Ovary (tissue), 9 donors: ENCODE results near the gene PCNT. TPM values are rescaled to one million over a fixed set of nuclear protein-coding genes. Genes with fewer than 3 reads are reported as not detected.

ENCODE experiments used
- DNase-seq, 5 donors: peaks; one replicate each; pipeline ENCODE4 v3.0.0-alpha.2; 2019 to 2020
- H3K27ac ChIP-seq, 2 donors: fragments of 200-600 bp; one replicate each; pipeline versions ENCODE4 v1.5.1 to v1.8.0; 2019 to 2022
- H3K27me3 ChIP-seq: fragments of 200-600 bp; one replicate; pipeline ENCODE4 v1.8.0; 2022
- H3K36me3 ChIP-seq: fragments of 200-600 bp; sonication (generic); one replicate; pipeline ENCODE4 v1.5.1; 2019
- H3K4me1 ChIP-seq: one replicate; pipeline ENCODE4 v1.8.1; 2013; ENCODE audit warnings: mild to moderate bottlenecking, moderate library complexity; ENCODE audit not compliant: insufficient read depth
- H3K4me3 ChIP-seq: fragments of 200-600 bp; sonication (generic); one replicate; pipeline ENCODE4 v1.5.1; 2017
- H3K9me3 ChIP-seq, 2 donors: fragments of 200-600 bp in 1 of 2; sonication (generic) in 1 of 2; one replicate each; pipeline versions ENCODE4 v1.5.1 to v1.8.1; 2013 to 2019; ENCODE audit warnings: mild to moderate bottlenecking in 1 of 2, moderate library complexity in 1 of 2
- EP300 ChIP-seq: sonication (generic); formaldehyde crosslinking; IDR thresholded peaks from one replicate; pipeline ENCODE4 v1.6.1; 2017; ENCODE audit warnings: antibody characterized with exemption
- POLR2A ChIP-seq: fragments of 450-650 bp; IDR thresholded peaks from one replicate; pipeline ENCODE4 v1.6.1; 2017; ENCODE audit warnings: antibody characterized with exemption, mild to moderate bottlenecking, moderate library complexity
- WGBS, 3 donors: extraction: QIAGEN DNeasy Blood & Tissue Kit in 1 of 3; methylation state at CpG; one replicate each; pipeline versions ENCODE4 v1.1.5 to v1.1.7; 2013 to 2017; 5-methylcytosine and 5-hydroxymethylcytosine counted together
- intact Hi-C, 4 donors: fragments of 100-400 bp; cut with DNase I; formaldehyde crosslinking; loops; one replicate each; pipeline versions ENCODE4 v1.11.0 to v1.15.1; 2022 to 2023
- polyA plus RNA-seq, 2 donors: library from polyadenylated mRNA; stranded (reverse); fragments of 200-250 nt in 1 of 2; fragments of 350-450 nt in 1 of 2; fragmentation: Illumina TruSeq in 1 of 2; extraction: RNeasy Lipid Tissue Mini Kit (QIAGEN cat#74804) in 1 of 2; gene quantifications; one replicate each; pipeline ENCODE4 v1.2.3, GENCODE V29; 2013 to 2014
- total RNA-seq, 7 donors: library from RNA; depleted of rRNA in 2 of 7; stranded (reverse); fragments of >200 nt in 2 of 7; fragmentation: NEBNext Ultra II Directional in 3 of 7; extraction: Animal tissue kit (Norgen Biotek cat#: 25700) in 3 of 7; gene quantifications; one replicate each; pipeline versions ENCODE4 v1.1.0 to v1.2.4, GENCODE V29; 2016 to 2023
- TF ChIP-seq, protein P1 (sequence below), 3 donors: fragments of 450-650 bp in 2 of 3; fragments of 200-600 bp in 1 of 3; IDR thresholded peaks; one replicate each; pipeline versions ENCODE4 v1.5.1 to v1.8.0; 2016 to 2022; ENCODE audit warnings: antibody characterized with exemption in 3 of 3, mild to moderate bottlenecking in 1 of 3
- donor health status: DM: no; HTN: no; CAD: no; lungs with moderate emphysema.
- donor health status: DM: no; HTN: no; CAD: no.
- donor health status: Bipolar disorder and iron deficiency.
- donor health status: DM: yes; HTN: yes; CAD: no.
- donor health status: DM: no; HTN: no; CAD: no.
- donor health status: DM: yes; HTN: yes; CAD: no.

Gene PCNT
- total and polyA plus RNA-seq, 9 donors = 11.1 to 28.2 (median 18.6) TPM

- no peak for DNase-seq
- Histone ChIP-seq H3K36me3 (no peaks in the 10 kb centered on the region), H3K9me3 (no peaks in the 10 kb centered on the region), H3K27ac (no peak overlapping the region), H3K4me3 (no peak overlapping the region), H3K27me3 (no peaks in the 10 kb centered on the region), H3K4me1 (no peaks in the 10 kb centered on the region)
- intact Hi-C loops = loop anchor here in 1 of 4 donors (10.0 kb wide), 1 partner anchor 57 kb away; no protein-coding TSS in a partner anchor
- TF ChIP-seq, protein P1, sequence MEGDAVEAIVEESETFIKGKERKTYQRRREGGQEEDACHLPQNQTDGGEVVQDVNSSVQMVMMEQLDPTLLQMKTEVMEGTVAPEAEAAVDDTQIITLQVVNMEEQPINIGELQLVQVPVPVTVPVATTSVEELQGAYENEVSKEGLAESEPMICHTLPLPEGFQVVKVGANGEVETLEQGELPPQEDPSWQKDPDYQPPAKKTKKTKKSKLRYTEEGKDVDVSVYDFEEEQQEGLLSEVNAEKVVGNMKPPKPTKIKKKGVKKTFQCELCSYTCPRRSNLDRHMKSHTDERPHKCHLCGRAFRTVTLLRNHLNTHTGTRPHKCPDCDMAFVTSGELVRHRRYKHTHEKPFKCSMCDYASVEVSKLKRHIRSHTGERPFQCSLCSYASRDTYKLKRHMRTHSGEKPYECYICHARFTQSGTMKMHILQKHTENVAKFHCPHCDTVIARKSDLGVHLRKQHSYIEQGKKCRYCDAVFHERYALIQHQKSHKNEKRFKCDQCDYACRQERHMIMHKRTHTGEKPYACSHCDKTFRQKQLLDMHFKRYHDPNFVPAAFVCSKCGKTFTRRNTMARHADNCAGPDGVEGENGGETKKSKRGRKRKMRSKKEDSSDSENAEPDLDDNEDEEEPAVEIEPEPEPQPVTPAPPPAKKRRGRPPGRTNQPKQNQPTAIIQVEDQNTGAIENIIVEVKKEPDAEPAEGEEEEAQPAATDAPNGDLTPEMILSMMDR (IDR thresholded peaks at IDR 0.05) = no peak
- TF ChIP-seq EP300 = no peak
- no peak for TF ChIP-seq POLR2A
- 89 to 93% (median 91%) methylated on average over 31 of the region's 31 CpGs for WGBS, 3 donors
Measured at GRCh38 chr21:46411691-46412090, 87.7 kb downstream of the PCNT start.

DNA sequence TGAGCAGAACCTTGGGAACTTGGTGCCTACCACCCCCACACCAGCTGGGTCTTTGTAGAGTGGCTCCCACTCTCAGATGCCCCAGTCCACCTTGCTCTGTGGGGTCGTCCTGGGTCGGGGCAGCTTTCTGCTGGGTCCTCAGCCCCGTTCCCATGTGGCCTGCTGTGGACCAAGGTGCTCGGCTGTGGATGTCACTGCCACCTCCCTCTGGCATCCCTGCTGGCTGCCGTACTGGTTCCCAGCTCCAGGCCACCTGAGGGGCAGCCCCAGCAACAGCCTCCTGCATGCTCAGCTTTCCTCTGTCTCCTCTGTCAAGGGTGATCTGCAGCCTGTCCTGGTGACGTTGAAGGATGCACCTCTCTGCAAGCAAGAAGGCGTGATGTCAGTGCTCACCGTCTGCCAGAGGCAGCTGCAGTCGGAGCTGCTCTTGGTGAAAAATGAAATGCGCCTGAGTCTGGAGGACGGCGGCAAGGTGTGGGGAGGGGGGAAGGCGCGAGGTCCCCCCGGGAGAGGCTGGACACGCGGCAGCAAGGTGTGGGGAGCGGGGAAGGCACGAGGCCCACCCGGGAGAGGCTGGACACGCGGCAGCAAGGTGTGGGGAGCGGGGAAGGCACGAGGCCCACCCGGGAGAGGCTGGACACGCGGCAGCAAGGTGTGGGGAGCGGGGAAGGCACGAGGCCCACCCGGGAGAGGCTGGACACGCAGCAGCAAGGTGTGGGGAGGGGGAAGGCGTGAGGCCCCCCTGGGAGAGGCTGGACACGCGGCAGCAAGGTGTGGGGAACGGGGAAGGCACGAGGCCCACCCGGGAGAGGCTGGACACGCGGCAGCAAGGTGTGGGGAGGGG lies 88.8 kb downstream of the PCNT start:
- intact Hi-C loops = loop anchor here in 1 of 4 donors (10.0 kb wide), 1 partner anchor 58 kb away; no protein-coding TSS in a partner anchor
- Histone ChIP-seq H3K4me3 (no peak overlapping the region), H3K36me3 (no peaks in the 10 kb centered on the region), H3K27me3 (no peaks in the 10 kb centered on the region), H3K4me1 (no peaks in the 10 kb centered on the region), H3K27ac (no peak overlapping the region), H3K9me3 (no peaks in the 10 kb centered on the region)
- WGBS, 3 donors = 79 to 83% (median 82%) methylated on average over 35 to 39 of the region's 39 CpGs
- no peak for DNase-seq
- TF ChIP-seq, protein P1 (IDR thresholded peaks at IDR 0.05) = no peak
- TF ChIP-seq POLR2A (no peak), EP300 (no peak)

DNA sequence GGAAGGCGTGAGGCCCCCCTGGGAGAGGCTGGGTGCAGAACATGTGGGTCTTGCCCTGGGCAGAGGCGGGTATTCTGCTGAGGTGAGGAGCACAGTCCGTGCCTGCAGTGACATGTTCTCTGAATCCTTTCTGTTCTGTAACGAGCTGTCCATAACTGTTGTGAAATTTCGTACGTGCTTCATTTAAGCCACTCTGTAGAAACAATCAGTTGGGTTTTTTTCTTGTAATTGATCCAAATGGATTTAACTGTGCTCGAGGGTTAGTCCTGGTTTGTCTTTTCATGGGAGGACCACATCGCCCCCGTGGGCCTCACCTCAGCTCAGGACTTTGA lies 89.4 kb downstream of the PCNT start:
- no peak for TF ChIP-seq EP300
- Histone ChIP-seq H3K27ac (no peak overlapping the region), H3K4me1 (no peaks in the 10 kb centered on the region), H3K4me3 (no peak overlapping the region), H3K9me3 (no peaks in the 10 kb centered on the region), H3K27me3 (no peaks in the 10 kb centered on the region), H3K36me3 (no peaks in the 10 kb centered on the region)
- WGBS, 3 donors = 84 to 90% (median 89%) methylated on average over 9 of the region's 9 CpGs
- intact Hi-C loops = loop anchor here in 1 of 4 donors (10.0 kb wide), 1 partner anchor 59 kb away; no protein-coding TSS in a partner anchor
- DNase-seq = no peak

- Histone ChIP-seq H3K4me3 (no peak overlapping the region), H3K27ac (no peak overlapping the region), H3K36me3 (no peaks in the 10 kb centered on the region), H3K27me3 (no peaks in the 10 kb centered on the region), H3K4me1 (no peaks in the 10 kb centered on the region), H3K9me3 (no peaks in the 10 kb centered on the region)
- TF ChIP-seq EP300 = no peak
- TF ChIP-seq, protein P1 (IDR thresholded peaks at IDR 0.05) = no peak
- TF ChIP-seq POLR2A = no peak
- DNase-seq = no peak
- WGBS, 3 donors = 91 to 94% (median 93%) methylated on average over 13 of the region's 13 CpGs
- intact Hi-C loops = loop anchor here in 1 of 4 donors (10.0 kb wide), 1 partner anchor 60 kb away; no protein-coding TSS in a partner anchor
Measured at GRCh38 chr21:46414965-46415275, 91.0 kb downstream of the PCNT start.

DNA sequence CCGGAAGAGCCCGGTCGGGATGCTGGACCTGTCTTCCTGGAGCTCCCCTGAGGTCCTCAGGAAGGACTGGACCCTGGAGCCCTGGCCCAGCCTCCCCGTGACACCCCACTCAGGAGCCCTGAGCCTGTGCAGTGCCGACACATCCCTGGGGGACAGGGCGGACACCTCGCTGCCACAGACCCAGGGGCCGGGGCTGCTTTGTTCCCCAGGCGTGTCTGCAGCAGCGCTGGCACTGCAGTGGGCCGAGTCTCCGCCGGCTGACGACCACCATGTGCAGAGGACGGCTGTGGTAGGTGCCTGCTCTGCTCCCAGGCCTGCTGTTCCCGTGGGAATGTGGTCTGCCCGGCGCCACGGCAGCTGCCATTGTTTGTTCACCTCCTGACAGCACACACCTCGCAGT lies 92.6 kb downstream of the PCNT start:
- Histone ChIP-seq H3K9me3 (no peaks in the 10 kb centered on the region), H3K36me3 (no peaks in the 10 kb centered on the region), H3K27ac (no peak overlapping the region), H3K4me1 (no peaks in the 10 kb centered on the region), H3K27me3 (no peaks in the 10 kb centered on the region), H3K4me3 (no peak overlapping the region)
- TF ChIP-seq EP300 (no peak), POLR2A (no peak)
- TF ChIP-seq, protein P1 (IDR thresholded peaks at IDR 0.05) = no peak
- intact Hi-C loops = loop anchor here in 1 of 4 donors (10.0 kb wide), 1 partner anchor 62 kb away; no protein-coding TSS in a partner anchor
- no peak for DNase-seq
- 89 to 94% (median 92%) methylated on average over 20 of the region's 20 CpGs for WGBS, 3 donors
